Measurements from ENCODE around the gene ABHD11.
"Not testable (repeated sequence)": the region's sequence is repeated elsewhere in the genome, so short reads cannot be mapped to it uniquely, and the experiment has no call there.

Gene ABHD11

DNA sequence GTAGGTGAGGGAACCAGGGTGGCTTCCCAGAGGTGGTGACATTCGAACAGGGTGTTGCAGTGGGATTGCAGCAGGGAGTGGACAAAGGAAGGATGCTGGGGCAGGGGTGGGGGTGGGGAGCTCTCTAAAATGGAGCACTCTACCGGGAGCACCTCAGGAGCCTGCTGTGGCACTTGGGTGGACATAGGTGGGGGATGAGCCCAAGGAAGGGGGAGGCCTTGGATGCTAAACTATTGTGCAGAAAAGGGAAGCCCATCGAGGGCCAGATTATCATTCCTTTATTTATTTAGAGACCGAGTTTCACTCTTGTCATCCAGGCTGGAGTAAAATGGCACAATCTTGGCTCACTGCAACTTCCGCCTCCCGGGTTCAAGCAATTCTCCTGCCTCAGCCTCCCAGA lies 15.8 kb downstream of the ABHD11 start:
- TF ChIP-seq EZH2phosphoT487 (IDR thresholded peaks at IDR 0.05; ENCODE audit: low read depth): no peak
- TF ChIP-seq, protein P1, sequence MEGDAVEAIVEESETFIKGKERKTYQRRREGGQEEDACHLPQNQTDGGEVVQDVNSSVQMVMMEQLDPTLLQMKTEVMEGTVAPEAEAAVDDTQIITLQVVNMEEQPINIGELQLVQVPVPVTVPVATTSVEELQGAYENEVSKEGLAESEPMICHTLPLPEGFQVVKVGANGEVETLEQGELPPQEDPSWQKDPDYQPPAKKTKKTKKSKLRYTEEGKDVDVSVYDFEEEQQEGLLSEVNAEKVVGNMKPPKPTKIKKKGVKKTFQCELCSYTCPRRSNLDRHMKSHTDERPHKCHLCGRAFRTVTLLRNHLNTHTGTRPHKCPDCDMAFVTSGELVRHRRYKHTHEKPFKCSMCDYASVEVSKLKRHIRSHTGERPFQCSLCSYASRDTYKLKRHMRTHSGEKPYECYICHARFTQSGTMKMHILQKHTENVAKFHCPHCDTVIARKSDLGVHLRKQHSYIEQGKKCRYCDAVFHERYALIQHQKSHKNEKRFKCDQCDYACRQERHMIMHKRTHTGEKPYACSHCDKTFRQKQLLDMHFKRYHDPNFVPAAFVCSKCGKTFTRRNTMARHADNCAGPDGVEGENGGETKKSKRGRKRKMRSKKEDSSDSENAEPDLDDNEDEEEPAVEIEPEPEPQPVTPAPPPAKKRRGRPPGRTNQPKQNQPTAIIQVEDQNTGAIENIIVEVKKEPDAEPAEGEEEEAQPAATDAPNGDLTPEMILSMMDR (IDR thresholded peaks at IDR 0.05; ENCODE audit: low read depth, low read length): no peak
- Histone ChIP-seq H3K79me2 (ENCODE audit: low read length) (peaks cover 5% of the 10 kb centered on the region; the same call in 1 of the 2 replicates), H3K27me3 (ENCODE audit: low read depth, low read length) (peaks cover 7% of the 10 kb centered on the region; the same call in 1 of the 2 replicates), H3K4me3 (ENCODE audit: low read length) (no peak overlapping the region), H3K4me1 (ENCODE audit: low read length) (peaks cover 11% of the 10 kb centered on the region), H3K9me3 (ENCODE audit: insufficient read depth, low read length) (no peaks in the 10 kb centered on the region), H2AFZ (ENCODE audit: low read depth, low read length) (no peak overlapping the region), H3K4me2 (ENCODE audit: low read length) (no peak overlapping the region), H3K36me3 (replicated peaks; ENCODE audit: low read depth, low read length) (no peaks in the 10 kb centered on the region), H4K20me1 (ENCODE audit: insufficient read depth, low read length) (0 out of 2 replicates have a peak, but pooled peaks cover under 1% of the 10 kb centered on the region), H3K9ac (ENCODE audit: low read length) (no peak overlapping the region), H3K27ac (ENCODE audit: low read length) (no peak overlapping the region)

DNA sequence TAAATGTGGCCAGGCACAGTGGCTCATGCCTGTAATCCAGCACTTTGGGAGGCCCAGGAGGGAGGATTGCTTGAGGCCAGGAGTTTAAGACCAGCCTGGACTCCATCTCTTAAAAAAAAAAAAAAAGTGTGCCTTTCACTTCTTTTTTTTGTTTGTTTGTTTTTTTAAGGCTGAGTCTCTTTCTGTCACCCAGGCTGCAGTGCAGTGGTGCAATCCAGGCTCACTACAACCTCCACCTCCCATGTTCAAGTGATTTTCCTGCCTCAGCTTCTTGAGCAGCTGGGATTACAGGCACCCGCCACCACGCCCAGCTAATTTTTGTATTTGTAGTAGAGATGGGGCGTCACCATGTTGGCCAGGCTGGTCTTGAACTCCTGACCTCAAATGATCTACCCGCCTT lies 16.4 kb downstream of the ABHD11 start:
- H3K9me3 ChIP-seq (ENCODE audit: insufficient read depth, low read length); H2AFZ ChIP-seq (ENCODE audit: low read depth, low read length); H3K27me3 ChIP-seq (ENCODE audit: low read depth, low read length); H3K27ac ChIP-seq (ENCODE audit: low read length); H3K36me3 ChIP-seq (replicated peaks; ENCODE audit: low read depth, low read length); H4K20me1 ChIP-seq (ENCODE audit: insufficient read depth, low read length); H3K9ac ChIP-seq (ENCODE audit: low read length); H3K79me2 ChIP-seq (ENCODE audit: low read length); H3K4me3 ChIP-seq (ENCODE audit: low read length); H3K4me2 ChIP-seq (ENCODE audit: low read length): not testable (repeated sequence)
- H3K4me1 ChIP-seq (ENCODE audit: low read length): peaks cover 11% of the 10 kb centered on the region

DNA sequence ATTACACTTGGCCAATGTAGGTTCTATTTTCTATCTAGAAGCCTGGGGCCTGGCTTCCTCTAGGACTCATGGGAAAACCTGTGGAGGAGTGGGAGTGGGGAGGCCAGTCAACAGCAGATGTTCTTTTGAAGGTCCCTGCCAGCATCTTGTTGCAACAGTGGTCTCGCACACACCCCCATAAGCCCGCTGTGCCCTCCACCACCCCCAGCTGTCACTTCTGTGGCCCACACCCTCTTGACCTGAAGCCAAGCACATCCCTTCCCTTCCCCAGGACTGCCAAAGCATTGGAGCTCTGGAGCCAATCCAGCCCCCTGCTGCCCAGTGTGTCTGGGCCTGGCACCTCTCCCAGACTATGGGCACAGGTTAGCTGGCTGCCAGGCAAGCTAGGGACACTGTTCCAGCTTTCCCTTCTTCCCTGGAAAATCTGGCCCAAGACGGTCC lies 17.2 kb downstream of the ABHD11 start:
- no peak overlapping the region for H3K9ac ChIP-seq (ENCODE audit: low read length)
- no peak for TF ChIP-seq EZH2phosphoT487 (IDR thresholded peaks at IDR 0.05; ENCODE audit: low read depth)
- TF ChIP-seq, protein P1 (IDR thresholded peaks at IDR 0.05; ENCODE audit: low read depth, low read length): no peak
- no peak overlapping the region for H3K4me2 ChIP-seq (ENCODE audit: low read length)

DNA sequence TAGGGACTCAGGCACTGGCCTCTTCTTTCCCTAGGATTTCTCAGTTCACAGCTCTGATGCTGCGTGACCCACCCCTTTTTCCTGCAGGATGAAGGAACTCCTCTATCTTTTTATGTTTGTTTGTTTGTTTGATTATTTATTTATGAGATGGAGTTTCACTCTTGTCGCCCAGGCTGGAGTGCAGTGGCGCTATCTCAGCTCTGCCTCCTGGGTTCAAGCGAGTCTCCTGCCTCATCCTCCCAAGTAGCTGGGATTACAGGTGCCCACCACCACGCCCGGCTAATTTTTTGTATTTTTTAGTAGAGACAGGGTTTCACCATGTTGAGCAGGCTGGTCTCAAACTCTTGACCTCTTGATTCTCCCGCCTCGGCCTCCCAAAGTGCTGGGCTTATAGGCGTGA lies 18.2 kb downstream of the ABHD11 start:
- H3K27ac ChIP-seq (ENCODE audit: low read length): not testable (repeated sequence)

More for the DNA sequence above, 17.2 kb downstream of the ABHD11 start:
- Histone ChIP-seq H3K4me1 (ENCODE audit: low read length) (peaks cover 11% of the 10 kb centered on the region), H2AFZ (ENCODE audit: low read depth, low read length) (no peak overlapping the region), H3K4me3 (ENCODE audit: low read length) (no peak overlapping the region), H4K20me1 (ENCODE audit: insufficient read depth, low read length) (peaks cover 4% of the 10 kb centered on the region; the same call in 1 of the 2 replicates), H3K27ac (ENCODE audit: low read length) (no peak overlapping the region), H3K36me3 (replicated peaks; ENCODE audit: low read depth, low read length) (no peaks in the 10 kb centered on the region), H3K79me2 (ENCODE audit: low read length) (peaks cover 5% of the 10 kb centered on the region; the same call in 1 of the 2 replicates), H3K9me3 (ENCODE audit: insufficient read depth, low read length) (no peaks in the 10 kb centered on the region), H3K27me3 (ENCODE audit: low read depth, low read length) (0 out of 2 replicates have a peak, but pooled peaks cover 3% of the 10 kb centered on the region)

DNA sequence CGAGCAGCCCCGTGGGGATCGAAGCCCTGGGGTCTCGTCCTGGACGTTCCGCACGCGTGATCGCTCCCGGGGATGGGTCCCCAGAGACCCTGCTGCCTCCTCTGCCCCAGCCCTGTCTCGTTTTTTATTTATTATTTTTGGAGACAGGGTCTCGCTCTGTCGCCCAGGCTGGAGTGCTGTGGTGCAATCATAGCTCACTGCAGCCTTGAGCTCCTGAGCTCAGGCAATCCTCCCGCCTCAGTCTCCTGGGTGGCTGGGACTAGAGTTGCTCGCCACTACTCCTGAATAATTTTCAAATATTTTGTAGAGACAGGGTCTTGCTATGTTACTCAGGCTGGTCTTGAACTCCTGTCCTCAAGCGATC lies 18.8 kb downstream of the ABHD11 start:
- Histone ChIP-seq H3K4me3 (ENCODE audit: low read length) (peak overlapping the region; percentile 78), H3K36me3 (replicated peaks; ENCODE audit: low read depth, low read length) (no peaks in the 10 kb centered on the region), H4K20me1 (ENCODE audit: insufficient read depth, low read length) (peaks cover 4% of the 10 kb centered on the region; the same call in 1 of the 2 replicates), H3K9me3 (ENCODE audit: insufficient read depth, low read length) (no peaks in the 10 kb centered on the region), H3K27ac (ENCODE audit: low read length) (no peak overlapping the region), H2AFZ (ENCODE audit: low read depth, low read length) (peak overlapping the region; percentile 65; the same call in 1 of the 2 replicates), H3K27me3 (ENCODE audit: low read depth, low read length) (0 out of 2 replicates have a peak, but pooled peaks cover 3% of the 10 kb centered on the region), H3K79me2 (ENCODE audit: low read length) (peaks cover 5% of the 10 kb centered on the region; the same call in 1 of the 2 replicates), H3K9ac (ENCODE audit: low read length) (no peak overlapping the region), H3K4me2 (ENCODE audit: low read length) (peak overlapping the region; percentile 89), H3K4me1 (ENCODE audit: low read length) (peaks cover 11% of the 10 kb centered on the region)
- TF ChIP-seq, protein P1 (IDR thresholded peaks at IDR 0.05; ENCODE audit: low read depth, low read length): no peak
- TF ChIP-seq EZH2phosphoT487 (IDR thresholded peaks at IDR 0.05; ENCODE audit: low read depth): no peak

More for the DNA sequence above, 18.2 kb downstream of the ABHD11 start:
- H4K20me1 ChIP-seq (ENCODE audit: insufficient read depth, low read length); H3K4me2 ChIP-seq (ENCODE audit: low read length); H3K27me3 ChIP-seq (ENCODE audit: low read depth, low read length); H2AFZ ChIP-seq (ENCODE audit: low read depth, low read length); H3K36me3 ChIP-seq (replicated peaks; ENCODE audit: low read depth, low read length); H3K9ac ChIP-seq (ENCODE audit: low read length); H3K79me2 ChIP-seq (ENCODE audit: low read length); H3K9me3 ChIP-seq (ENCODE audit: insufficient read depth, low read length); H3K4me3 ChIP-seq (ENCODE audit: low read length): not testable (repeated sequence)
- peaks cover 11% of the 10 kb centered on the region for H3K4me1 ChIP-seq (ENCODE audit: low read length)
